ENCODE data around the gene CSF2RB.

GRCh38 chr22:36881504-36882245 is 31.8 kb upstream of the CSF2RB start:
- no peak for TF ChIP-seq CTCF (IDR thresholded peaks at IDR 0.05; ENCODE audit: borderline replicate concordance, extremely low read depth, low read length, poor library complexity, severe bottlenecking)
- TF ChIP-seq EZH2 (IDR thresholded peaks at IDR 0.05; ENCODE audit: borderline replicate concordance, low read depth, low read length, severe bottlenecking) = no peak
